Hepatic stellate cell (primary cell): ENCODE results near the gene ADARB2.
"Not testable (repeated sequence)": the region's sequence is repeated elsewhere in the genome, so short reads cannot be mapped to it uniquely, and the experiment has no call there.

Experiments
- DNase-seq: peaks from one replicate; pipeline ENCODE4 v3.0.0; 2011; ENCODE audit warnings: low spot score

ADARB2 gene

GRCh38 chr10:1347962-1348772 is 389.2 kb downstream of the ADARB2 start:
- DNase-seq = no peak

- no peak for DNase-seq
Measured at GRCh38 chr10:1347525-1347924, 389.8 kb downstream of the ADARB2 start.

DNA sequence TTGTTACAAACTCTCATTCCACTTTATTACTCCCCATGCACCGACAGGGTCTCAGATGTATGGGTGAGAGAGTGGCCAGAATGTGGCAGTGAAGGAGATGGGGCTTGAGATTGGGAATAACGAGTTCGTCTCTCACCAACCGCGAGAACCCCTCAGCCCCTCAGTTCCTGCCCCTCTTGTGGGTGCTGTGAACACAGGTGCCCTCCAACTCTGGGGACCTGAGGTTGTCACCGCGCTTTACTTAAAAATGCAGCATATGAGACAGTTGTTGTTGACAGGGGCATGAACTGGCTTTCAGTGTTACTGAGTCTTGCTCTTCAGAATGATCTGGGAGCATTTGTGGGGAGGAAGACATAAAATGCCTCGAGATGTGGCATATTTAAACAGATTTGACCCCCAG is 391.1 kb downstream of the ADARB2 start:
- DNase-seq = no peak

- no peak for DNase-seq
Measured at GRCh38 chr10:1345368-1345767, 392.0 kb downstream of the ADARB2 start.

- no peak for DNase-seq
Measured at GRCh38 chr10:1344846-1345245, 392.5 kb downstream of the ADARB2 start.

- no peak for DNase-seq
Measured at GRCh38 chr10:1344408-1344807, 392.9 kb downstream of the ADARB2 start.

DNA sequence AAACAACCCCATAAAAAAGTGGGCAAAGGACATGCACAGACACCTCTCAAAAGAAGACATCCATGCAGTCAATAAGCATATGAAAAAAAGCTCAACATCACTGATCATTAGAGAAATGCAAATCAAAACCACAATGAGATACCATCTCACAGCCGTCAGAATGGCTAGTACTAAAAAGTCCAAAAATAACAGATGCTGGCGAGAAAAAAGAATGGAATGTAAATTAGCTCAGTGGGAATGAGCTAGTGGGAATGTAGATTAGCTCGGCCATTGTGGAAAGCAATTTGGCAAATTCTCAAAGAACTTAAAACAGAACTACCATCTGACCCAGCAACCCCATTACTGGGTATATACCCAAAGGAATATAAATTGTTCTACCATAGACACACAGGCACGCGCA is 394.1 kb downstream of the ADARB2 start:
- no peak for DNase-seq

- not testable (repeated sequence) for DNase-seq
Measured at GRCh38 chr10:1341052-1341451, 396.3 kb downstream of the ADARB2 start.

DNA sequence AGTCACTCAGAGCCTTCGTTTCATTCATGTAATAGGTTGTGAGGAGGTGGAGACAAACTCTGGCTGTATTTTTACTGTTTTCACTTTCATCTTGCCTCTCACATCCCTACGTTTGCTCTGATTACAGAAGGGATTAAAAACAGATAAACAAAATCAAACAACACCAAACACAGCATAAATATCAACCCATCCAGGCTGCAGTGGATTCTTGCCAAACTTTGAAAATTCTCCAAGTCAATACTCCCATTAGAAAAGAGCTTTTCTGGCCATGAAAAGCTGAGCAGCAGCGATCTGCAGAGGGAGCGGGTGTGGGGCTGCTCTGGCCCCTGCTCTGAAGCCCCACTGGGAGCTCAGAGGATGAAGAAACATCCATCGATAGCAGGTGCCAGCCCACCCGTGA is 397.9 kb downstream of the ADARB2 start:
- no peak for DNase-seq

GRCh38 chr10:1335642-1336041 is 401.7 kb downstream of the ADARB2 start:
- no peak for DNase-seq

- DNase-seq = no peak
Measured at GRCh38 chr10:1333981-1334380, 403.3 kb downstream of the ADARB2 start.

DNA sequence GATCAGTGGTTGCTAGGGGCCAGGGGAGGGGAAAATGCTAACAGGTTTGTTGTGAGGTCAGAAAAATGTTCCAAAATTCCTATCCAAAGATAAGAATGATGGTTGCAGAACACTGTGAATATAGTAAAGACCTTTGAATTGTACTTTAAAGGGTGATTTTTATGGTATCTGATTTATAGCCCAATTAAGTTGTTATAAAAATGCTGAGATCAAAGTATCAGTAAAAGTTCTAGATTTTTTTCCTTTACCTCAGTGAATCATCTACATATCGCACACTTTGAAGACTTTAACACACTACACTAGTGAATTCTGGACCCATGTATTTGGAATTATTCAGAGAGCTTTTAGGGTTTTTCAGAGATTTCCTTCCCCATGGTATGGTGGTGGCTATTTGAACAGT is 405.8 kb downstream of the ADARB2 start:
- no peak for DNase-seq

DNA sequence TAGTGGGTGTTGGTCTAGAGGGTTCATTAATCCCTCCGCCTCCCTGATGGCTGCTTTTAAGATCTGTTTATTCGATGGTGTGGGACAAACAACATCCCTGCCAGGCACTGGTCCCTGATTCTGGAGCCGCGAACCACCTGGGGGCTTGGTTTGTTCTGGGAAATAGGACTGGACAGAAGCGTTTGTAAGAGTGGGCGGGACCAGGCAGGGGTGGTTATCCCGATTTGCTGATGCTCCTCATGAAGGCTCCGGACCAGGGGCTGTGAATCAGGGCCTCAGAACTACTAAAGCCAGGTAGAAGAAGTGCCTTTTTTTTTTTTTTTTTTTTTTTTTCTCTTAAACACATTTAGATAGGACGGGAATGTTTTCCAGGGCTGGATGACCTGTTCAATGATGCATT is 407.7 kb downstream of the ADARB2 start:
- DNase-seq = no peak

DNA sequence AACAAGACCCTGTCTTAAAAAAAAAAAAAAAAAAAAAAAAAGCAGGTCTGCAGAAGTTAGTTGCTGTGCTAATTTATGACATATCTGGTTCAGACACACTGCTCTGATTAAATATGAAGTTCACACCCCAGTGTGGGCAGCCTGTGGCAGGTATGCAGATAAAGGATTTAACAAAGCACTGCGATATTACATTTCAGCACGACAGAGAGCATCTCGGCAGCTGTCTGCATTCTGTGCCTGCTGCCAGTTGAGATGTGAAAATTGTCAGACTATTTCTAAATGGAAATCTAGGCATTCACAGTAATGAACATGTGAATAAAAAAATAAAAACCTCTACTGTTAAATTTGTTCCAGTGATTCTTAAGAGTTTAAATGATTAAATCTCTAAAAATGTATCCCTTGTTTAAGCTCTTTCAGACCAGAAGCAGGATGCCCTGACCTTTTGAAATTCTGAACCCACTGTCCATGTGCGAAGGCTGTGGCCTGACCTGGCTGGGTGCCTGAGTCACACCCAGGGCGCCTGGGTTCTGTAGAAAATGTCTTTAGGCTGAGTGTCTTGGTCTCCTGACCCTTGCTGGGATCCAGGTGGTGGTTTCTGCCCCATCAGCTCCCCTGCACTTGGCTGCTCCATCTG is 408.2 kb downstream of the ADARB2 start:
- DNase-seq = no peak

- no peak for DNase-seq
Measured at GRCh38 chr10:1328161-1328823, 409.0 kb downstream of the ADARB2 start.

GRCh38 chr10:1327759-1328158 is 409.6 kb downstream of the ADARB2 start:
- DNase-seq = no peak

DNA sequence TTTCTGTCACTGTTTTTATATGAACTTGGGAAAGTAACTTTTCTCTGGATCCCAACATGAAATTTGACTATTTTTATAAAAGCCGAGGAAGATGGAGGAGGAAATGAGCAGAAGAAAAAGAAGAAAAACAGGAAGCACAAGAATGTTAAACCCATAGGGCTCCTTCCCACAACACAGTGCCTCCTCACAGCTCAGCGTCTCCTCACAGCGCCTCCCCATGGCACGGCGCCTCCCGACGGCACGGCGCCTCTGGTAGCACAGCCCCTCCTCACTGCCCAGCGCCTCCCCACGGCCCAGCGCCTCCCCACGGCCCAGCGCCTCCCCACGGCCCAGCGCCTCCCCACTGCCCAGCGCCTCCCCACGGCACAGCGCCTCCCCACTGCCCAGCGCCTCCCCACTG is 410.8 kb downstream of the ADARB2 start:
- not testable (repeated sequence) for DNase-seq

- DNase-seq = no peak
Measured at GRCh38 chr10:1324903-1325302, 412.4 kb downstream of the ADARB2 start.

DNA sequence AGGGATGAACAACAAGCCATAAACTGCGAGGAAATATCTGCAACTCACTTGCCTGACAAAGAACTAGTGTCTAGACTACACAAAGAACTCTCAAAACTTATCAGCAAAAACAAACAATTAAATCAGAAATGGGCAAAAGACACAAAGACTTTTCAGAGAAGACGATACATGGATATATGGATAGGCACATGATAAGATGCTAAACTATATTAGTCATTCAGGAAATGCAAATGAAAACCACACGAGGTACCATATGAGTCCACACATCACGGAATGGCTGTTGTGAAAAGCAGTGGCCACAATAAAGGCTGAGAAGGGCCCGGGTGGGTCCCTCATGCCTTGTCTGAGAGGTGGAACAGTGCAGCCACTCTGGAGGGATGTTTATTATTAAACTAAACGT is 413.4 kb downstream of the ADARB2 start:
- DNase-seq = no peak

- DNase-seq = no peak
Measured at GRCh38 chr10:1320739-1321320, 416.5 kb downstream of the ADARB2 start.

- no peak for DNase-seq
Measured at GRCh38 chr10:1316809-1317143, 420.5 kb downstream of the ADARB2 start.

DNA sequence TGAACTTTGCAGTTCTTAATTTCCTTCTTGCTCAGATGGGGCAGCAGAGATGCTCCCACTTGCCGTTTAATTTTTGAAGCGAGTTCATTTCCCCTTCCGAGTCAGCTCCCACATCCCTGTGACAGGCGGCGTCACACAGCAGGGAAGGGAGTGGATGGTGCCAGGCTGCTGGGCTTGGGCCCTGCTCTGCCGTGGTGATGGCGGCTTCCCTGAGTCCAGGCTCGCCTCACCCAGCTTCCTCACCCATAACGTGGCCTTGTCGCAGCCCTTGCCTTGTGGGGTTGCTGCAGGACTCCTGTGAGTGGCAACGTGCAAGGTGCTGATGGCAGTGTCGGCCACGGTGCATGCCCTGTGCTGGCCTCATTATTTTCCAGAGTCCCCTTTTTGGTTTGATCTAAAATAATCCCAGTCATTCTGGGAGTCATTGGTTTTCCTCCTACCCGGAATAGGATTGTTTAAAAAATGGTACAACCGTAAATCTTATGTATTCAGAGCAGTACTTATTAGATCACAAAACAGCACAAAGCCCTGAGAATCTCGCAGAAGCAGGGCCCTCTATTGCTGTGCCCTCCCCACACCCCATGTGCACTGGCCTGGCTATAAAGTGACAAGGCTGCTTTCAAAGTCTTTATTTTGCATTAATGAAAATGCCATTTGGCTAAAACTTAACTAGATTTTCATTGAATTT is 421.1 kb downstream of the ADARB2 start:
- no peak for DNase-seq
